Activated T-helper 1 cell treated with anti-CD3 and anti-CD28 coated beads, Interleukin-12 subunit alpha, Interleukin-12 subunit beta, Interleukin-2, Interleukin-4 antibody, amounts not matched to agents 30 ng/mL and 10 ng/mL and 1 ng/mL, durations not matched to agents 14 hours and 24 hours and 36 hours (primary cell): ENCODE results near the gene DNAJC15. TPM values are rescaled to one million over a fixed set of nuclear protein-coding genes. Genes with fewer than 3 reads are reported as not detected.

ENCODE experiments used
- DNase-seq: peaks from one replicate; pipeline ENCODE4 v3.0.0; 2021; ENCODE audit warnings: low spot score
- H3K27ac Mint-ChIP-seq: one replicate; pipeline ENCODE4 v1.8.0; 2021; ENCODE audit warnings: mild to moderate bottlenecking, mixed read lengths
- H3K27me3 Mint-ChIP-seq: one replicate; pipeline ENCODE4 v1.8.0; 2022; ENCODE audit warnings: mild to moderate bottlenecking, moderate library complexity, mixed read lengths; ENCODE audit not compliant: insufficient read depth
- H3K36me3 Mint-ChIP-seq: one replicate; pipeline ENCODE4 v1.8.0; 2021; ENCODE audit warnings: low read depth, mixed read lengths
- H3K4me1 Mint-ChIP-seq: one replicate; pipeline ENCODE4 v1.8.0; 2021; ENCODE audit warnings: low read depth, mixed read lengths
- H3K4me3 Mint-ChIP-seq: one replicate; pipeline ENCODE4 v1.8.0; 2021; ENCODE audit warnings: mild to moderate bottlenecking, moderate library complexity, mixed read lengths
- H3K9me3 Mint-ChIP-seq: one replicate; pipeline ENCODE4 v1.8.0; 2021; ENCODE audit warnings: mixed read lengths
- intact Hi-C: fragments of 100-400 bp; cut with micrococcal nuclease; formaldehyde crosslinking; loops from one replicate; pipeline ENCODE4 v1.15.1; 2024
- total RNA-seq: library from RNA; stranded (reverse); gene quantifications from 2 replicates; pipeline ENCODE4 v1.2.3, GENCODE V29; 2022

Gene DNAJC15
- total RNA-seq, 1 donor from 2014 or later, result 20.5 TPM

GRCh38 chr13:43008596-43008995, 14.8 kb upstream of the DNAJC15 start:
- H3K9me3 Mint-ChIP-seq, result no peaks in the 10 kb centered on the region
- no peaks in the 10 kb centered on the region for H3K4me1 Mint-ChIP-seq
- DNase-seq, result no peak
- H3K36me3 Mint-ChIP-seq, result no peaks in the 10 kb centered on the region
- intact Hi-C loops, result no loop called here
- no peak overlapping the region for H3K4me3 Mint-ChIP-seq
- H3K27ac Mint-ChIP-seq, result no peak overlapping the region
- peaks cover 8% of the 10 kb centered on the region for H3K27me3 Mint-ChIP-seq

DNA sequence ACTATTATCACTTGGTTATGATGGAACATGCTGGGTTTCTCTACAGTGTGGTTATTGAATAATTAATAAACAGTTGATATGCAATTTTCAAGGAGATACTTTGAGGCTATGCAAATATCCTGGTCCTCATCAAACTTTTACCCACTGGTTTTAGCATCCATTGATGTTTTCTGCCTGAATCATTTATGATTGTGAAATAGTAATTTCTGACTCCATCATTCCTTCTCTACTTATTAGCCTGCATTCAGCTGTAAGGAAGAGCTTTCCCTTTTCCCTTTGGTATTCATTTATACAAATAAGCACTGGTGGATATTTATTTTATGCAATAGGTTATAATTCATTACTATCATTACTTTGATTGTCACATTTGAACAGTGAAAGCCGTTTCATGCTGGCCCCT, 13.9 kb upstream of the DNAJC15 start:
- peaks cover 8% of the 10 kb centered on the region for H3K27me3 Mint-ChIP-seq
- no peak for DNase-seq
- H3K4me1 Mint-ChIP-seq, result no peaks in the 10 kb centered on the region
- intact Hi-C loops, result no loop called here
- no peaks in the 10 kb centered on the region for H3K36me3 Mint-ChIP-seq
- H3K9me3 Mint-ChIP-seq, result no peaks in the 10 kb centered on the region
- H3K27ac Mint-ChIP-seq, result no peak overlapping the region
- H3K4me3 Mint-ChIP-seq, result no peak overlapping the region

GRCh38 chr13:43014162-43014561, 9.2 kb upstream of the DNAJC15 start:
- H3K4me3 Mint-ChIP-seq, result no peak overlapping the region
- no peak overlapping the region for H3K27ac Mint-ChIP-seq
- H3K4me1 Mint-ChIP-seq, result no peaks in the 10 kb centered on the region
- no peaks in the 10 kb centered on the region for H3K36me3 Mint-ChIP-seq
- intact Hi-C loops, result no loop called here
- peaks cover 2% of the 10 kb centered on the region for H3K27me3 Mint-ChIP-seq
- no peak for DNase-seq
- no peaks in the 10 kb centered on the region for H3K9me3 Mint-ChIP-seq

GRCh38 chr13:43016226-43016625, 7.2 kb upstream of the DNAJC15 start:
- no peak for DNase-seq
- no peak overlapping the region for H3K4me3 Mint-ChIP-seq
- no peaks in the 10 kb centered on the region for H3K4me1 Mint-ChIP-seq
- no peak overlapping the region for H3K27ac Mint-ChIP-seq
- H3K36me3 Mint-ChIP-seq, result no peaks in the 10 kb centered on the region
- H3K27me3 Mint-ChIP-seq, result peaks cover 2% of the 10 kb centered on the region
- no peaks in the 10 kb centered on the region for H3K9me3 Mint-ChIP-seq
- intact Hi-C loops, result no loop called here

DNA sequence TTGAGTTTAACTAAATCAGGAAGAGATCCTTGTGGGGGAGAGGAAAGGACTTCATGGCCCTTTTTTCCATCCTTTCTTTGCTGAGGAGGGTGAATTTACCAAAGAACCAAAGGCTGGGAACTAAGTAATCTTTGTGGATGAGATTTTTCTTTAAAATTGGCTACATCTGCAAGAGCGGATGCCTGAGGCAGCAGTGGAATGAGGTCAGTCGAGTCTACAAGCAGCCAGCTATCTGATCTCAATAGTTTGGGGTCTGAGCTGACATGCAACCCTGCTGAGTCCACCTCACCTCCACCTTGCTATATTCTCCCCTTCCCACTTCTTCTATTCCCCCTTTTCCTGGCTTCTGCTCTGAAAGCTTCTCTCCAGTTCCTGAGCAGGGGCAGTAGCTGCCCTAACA, 3.6 kb upstream of the DNAJC15 start:
- Mint-ChIP-seq H3K9me3 (no peaks in the 10 kb centered on the region), H3K27ac (no peak overlapping the region), H3K27me3 (peaks cover 2% of the 10 kb centered on the region), H3K36me3 (peaks cover 4% of the 10 kb centered on the region), H3K4me3 (no peak overlapping the region), H3K4me1 (peaks cover 15% of the 10 kb centered on the region)
- no peak for DNase-seq
- intact Hi-C loops, result loop anchor here (10.0 kb wide), 1 partner anchor 525 kb away; no protein-coding TSS in a partner anchor

- intact Hi-C loops, result loop anchor here (10.0 kb wide), 1 partner anchor 526 kb away; no protein-coding TSS in a partner anchor
- Mint-ChIP-seq H3K36me3 (peaks cover 4% of the 10 kb centered on the region), H3K27me3 (no peaks in the 10 kb centered on the region), H3K9me3 (no peaks in the 10 kb centered on the region), H3K27ac (no peak overlapping the region), H3K4me1 (peaks cover 22% of the 10 kb centered on the region), H3K4me3 (no peak overlapping the region)
- DNase-seq, result no peak
Observed at GRCh38 chr13:43020794-43021193, 2.6 kb upstream of the DNAJC15 start.

DNA sequence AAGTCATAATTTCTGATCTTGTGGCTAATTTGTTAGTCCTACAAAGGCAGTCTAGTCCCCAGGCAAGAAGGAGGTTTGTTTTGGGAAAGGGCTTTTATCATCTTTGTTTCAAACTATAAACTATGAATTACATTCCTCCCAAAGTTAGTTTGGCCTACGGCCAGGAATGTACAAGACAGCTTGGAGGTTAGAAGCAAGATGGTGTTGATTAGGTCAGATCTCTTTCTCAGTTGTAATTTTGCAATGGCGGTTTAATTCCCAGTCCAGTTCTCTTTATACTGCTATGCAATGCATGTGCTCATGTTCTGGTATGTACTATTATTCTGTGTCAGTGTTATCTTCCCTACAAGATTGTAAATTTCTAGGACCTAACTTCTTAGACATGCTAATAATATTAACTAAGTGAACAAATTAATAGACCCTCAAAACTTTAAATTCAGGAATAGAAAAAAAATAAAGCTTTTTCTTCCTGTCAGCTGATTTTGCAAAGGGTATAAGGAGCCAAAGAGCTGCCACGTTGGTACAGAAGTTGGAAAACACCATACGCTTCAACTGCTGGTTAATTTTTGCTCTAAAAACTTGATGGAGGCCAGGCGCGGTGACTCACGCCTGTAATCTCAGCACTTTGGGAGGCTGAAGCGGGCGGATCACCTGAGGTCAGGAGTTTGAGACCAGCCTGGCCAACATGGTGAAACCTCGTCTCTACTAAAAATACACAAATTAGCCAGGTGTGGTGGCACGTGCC, 1.3 kb upstream of the DNAJC15 start:
- intact Hi-C loops, result loop anchor here (10.0 kb wide), 1 partner anchor 527 kb away; no protein-coding TSS in a partner anchor
- peaks cover 23% of the 10 kb centered on the region for H3K4me1 Mint-ChIP-seq
- H3K27ac Mint-ChIP-seq, result no peak overlapping the region
- no peaks in the 10 kb centered on the region for H3K9me3 Mint-ChIP-seq
- H3K36me3 Mint-ChIP-seq, result peaks cover 4% of the 10 kb centered on the region
- H3K4me3 Mint-ChIP-seq, result no peak overlapping the region
- H3K27me3 Mint-ChIP-seq, result no peaks in the 10 kb centered on the region
- no peak for DNase-seq

DNA sequence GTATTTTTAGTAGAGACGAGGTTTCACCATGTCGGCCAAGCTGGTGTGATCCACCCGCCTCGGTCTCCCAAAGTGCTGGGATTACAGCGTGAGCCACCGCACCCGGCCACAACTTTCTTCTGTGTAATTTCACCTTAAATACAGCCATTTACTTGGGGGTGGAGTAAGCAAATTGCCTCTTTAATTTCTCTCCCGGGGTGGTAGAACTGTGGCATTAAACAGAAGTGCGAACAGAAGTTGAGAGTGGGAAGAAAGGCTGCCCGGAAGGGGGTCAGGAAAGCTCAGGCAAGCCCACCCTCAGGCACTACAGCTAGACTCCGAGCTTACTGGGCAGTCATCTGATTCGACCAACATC, 475 bp upstream of the DNAJC15 start:
- intact Hi-C loops, result loop anchor here (1.0 to 10.0 kb wide), 6 partner anchors 19 to 528 kb away; partner anchors contain the start of gene EPSTI1
- Mint-ChIP-seq H3K4me3 (peak overlapping the region; percentile 96), H3K36me3 (peaks cover 7% of the 10 kb centered on the region), H3K4me1 (peaks cover 26% of the 10 kb centered on the region), H3K27ac (peak overlapping the region; percentile 52), H3K9me3 (no peaks in the 10 kb centered on the region), H3K27me3 (no peaks in the 10 kb centered on the region)
- DNase-seq, result no peak

- H3K4me3 Mint-ChIP-seq, result no peak overlapping the region
- H3K27ac Mint-ChIP-seq, result no peak overlapping the region
- DNase-seq, result no peak
- peaks cover 38% of the 10 kb centered on the region for H3K4me1 Mint-ChIP-seq
- intact Hi-C loops, result loop anchor here (10.0 kb wide), 1 partner anchor 531 kb away; no protein-coding TSS in a partner anchor
- H3K9me3 Mint-ChIP-seq, result no peaks in the 10 kb centered on the region
- H3K36me3 Mint-ChIP-seq, result peaks cover 23% of the 10 kb centered on the region
- H3K27me3 Mint-ChIP-seq, result peaks cover 1% of the 10 kb centered on the region
Observed at GRCh38 chr13:43026262-43026661, 2.9 kb downstream of the DNAJC15 start.

- H3K27ac Mint-ChIP-seq, result no peak overlapping the region
Observed at GRCh38 chr13:43030548-43030947, 7.2 kb downstream of the DNAJC15 start.

DNA sequence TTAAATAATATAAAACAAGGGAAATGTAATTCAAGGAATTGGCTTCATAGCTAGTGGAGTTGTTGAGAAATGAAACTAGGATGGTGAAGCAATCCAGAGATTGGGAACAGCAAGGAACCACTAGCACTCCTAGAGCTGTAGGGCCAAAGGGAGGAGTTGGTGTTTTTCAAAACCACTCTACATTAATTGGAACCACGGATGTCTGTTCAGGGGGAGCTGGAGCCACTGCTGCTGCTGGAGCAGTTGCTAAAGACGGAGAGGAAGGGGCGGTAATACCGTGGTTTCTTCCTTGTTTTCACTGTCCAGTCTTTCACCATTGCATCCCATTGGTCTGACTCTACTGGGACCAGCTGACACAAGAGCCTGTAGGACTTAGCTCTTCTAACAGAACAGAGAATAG, 8.5 kb downstream of the DNAJC15 start:
- H3K4me1 Mint-ChIP-seq, result peaks cover 15% of the 10 kb centered on the region
- peaks cover 1% of the 10 kb centered on the region for H3K27me3 Mint-ChIP-seq
- H3K27ac Mint-ChIP-seq, result no peak overlapping the region
- peaks cover 29% of the 10 kb centered on the region for H3K36me3 Mint-ChIP-seq
- H3K9me3 Mint-ChIP-seq, result no peaks in the 10 kb centered on the region
- intact Hi-C loops, result no loop called here
- DNase-seq, result no peak
- no peak overlapping the region for H3K4me3 Mint-ChIP-seq

More at GRCh38 chr13:43030548-43030947, 7.2 kb downstream of the DNAJC15 start:
- Mint-ChIP-seq H3K4me1 (peaks cover 16% of the 10 kb centered on the region), H3K27me3 (peaks cover 1% of the 10 kb centered on the region), H3K36me3 (peaks cover 29% of the 10 kb centered on the region), H3K9me3 (no peaks in the 10 kb centered on the region), H3K4me3 (no peak overlapping the region)
- intact Hi-C loops, result no loop called here
- DNase-seq, result no peak

DNA sequence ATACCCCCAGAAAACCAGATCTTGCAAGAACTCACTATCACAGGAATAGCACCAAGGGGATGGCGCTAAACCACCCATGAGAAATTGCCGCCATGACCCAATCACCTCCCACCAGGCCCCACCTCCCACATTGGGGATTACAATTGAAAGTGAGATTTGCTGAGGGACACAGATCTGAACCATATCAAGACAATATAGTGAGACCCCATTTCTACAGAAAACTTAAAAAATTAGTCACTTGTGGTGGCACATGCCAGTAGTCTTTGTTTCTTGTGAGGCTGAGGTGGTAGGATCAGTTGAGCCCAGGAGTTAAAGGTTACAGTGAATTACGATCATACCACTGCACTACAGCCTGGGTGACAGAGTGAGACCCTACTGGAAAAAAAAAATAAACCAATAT, 9.7 kb downstream of the DNAJC15 start:
- peaks cover 1% of the 10 kb centered on the region for H3K27me3 Mint-ChIP-seq
- intact Hi-C loops, result no loop called here
- H3K4me3 Mint-ChIP-seq, result no peak overlapping the region
- DNase-seq, result no peak
- H3K9me3 Mint-ChIP-seq, result no peaks in the 10 kb centered on the region
- H3K36me3 Mint-ChIP-seq, result peaks cover 30% of the 10 kb centered on the region
- peaks cover 12% of the 10 kb centered on the region for H3K4me1 Mint-ChIP-seq
- H3K27ac Mint-ChIP-seq, result no peak overlapping the region

DNA sequence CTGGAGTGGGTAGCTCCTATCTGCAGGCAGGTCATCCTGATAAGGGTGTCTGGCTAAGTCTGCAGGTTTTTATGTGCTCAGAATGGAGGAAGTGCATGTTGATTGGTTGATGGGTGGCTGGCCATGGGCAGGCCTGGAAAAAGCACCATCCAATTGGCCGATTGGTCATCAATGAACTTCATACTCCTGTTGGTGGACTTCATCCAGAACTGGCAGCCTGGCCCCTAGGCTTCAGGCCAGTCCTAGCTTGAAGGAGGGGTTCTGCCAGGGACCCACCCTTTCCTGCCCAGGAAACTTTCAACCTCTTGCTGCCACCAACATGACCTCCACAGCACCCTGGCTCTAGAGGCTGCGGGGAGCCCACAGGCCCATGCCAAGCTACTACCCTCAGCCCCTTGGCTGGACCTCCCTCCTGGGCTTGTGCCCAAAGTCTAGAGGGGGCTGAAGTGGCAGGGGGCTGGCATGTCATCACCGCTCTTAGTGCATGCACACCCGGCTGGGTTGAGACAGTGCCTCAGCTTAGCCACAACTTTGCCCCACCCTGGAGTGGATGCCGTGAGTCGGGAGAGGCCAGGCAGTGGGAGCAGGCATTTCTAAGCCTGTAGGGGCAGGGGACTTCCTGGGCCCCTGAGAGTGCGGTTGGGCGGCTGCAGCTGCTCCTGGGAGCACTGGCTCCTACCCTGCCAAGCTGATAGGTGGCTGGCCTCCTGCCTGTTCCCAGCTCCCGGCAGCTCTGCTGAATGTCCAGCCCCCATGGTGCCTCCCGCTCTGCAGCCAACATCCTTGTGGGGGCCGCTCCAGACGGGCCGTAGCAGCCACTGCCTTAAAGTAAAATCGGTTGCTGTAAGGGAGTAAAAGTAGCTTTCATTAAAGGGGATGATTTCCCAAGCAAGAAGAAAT, 13.2 kb downstream of the DNAJC15 start:
- Mint-ChIP-seq H3K9me3 (no peaks in the 10 kb centered on the region), H3K4me3 (no peak overlapping the region), H3K36me3 (peaks cover 25% of the 10 kb centered on the region), H3K27me3 (no peaks in the 10 kb centered on the region), H3K4me1 (peaks cover 4% of the 10 kb centered on the region), H3K27ac (no peak overlapping the region)
- intact Hi-C loops, result no loop called here
- no peak for DNase-seq
